Activated T-cell treated with anti-CD3 and anti-CD28 coated beads, Interleukin-2, amount 50 U/mL, for 4 hours (primary cell): ENCODE results near the gene KIR2DL4. TPM values are rescaled to one million over a fixed set of nuclear protein-coding genes. Genes with fewer than 3 reads are reported as not detected.

Experiments used
- total RNA-seq, 3 donors: library from RNA; stranded (reverse); gene quantifications; one replicate each; pipeline ENCODE4 v1.2.1, GENCODE V29; 2021

Gene KIR2DL4
- total RNA-seq, 3 donors from 2014 or later: not detected

Other genes with a start within 250 kb of the KIR2DL4 start
- not detected for gene LILRA2, start 229.8 kb upstream of the KIR2DL4 start, total RNA-seq
- not detected for gene LILRA1, start 210.0 kb upstream of the KIR2DL4 start, total RNA-seq
- gene LILRB1, start 173.1 kb upstream of the KIR2DL4 start, total RNA-seq: 1 to 10 TPM in 1 of 3 donors, under 1 TPM in 2; 0.37 to 1.1 (median 0.83) TPM
- under 1 TPM in 1 of 3 donors, not detected in 2; 0.22 TPM for gene LILRB4, start 140.6 kb upstream of the KIR2DL4 start, total RNA-seq
- gene KIR3DL3, start 79.2 kb upstream of the KIR2DL4 start, total RNA-seq: not detected
- under 1 TPM in 1 of 3 donors, not detected in 2; 0.37 TPM for gene KIR2DL3, start 65.1 kb upstream of the KIR2DL4 start, total RNA-seq
- not detected for gene KIR2DL1, start 33.8 kb upstream of the KIR2DL4 start, total RNA-seq
- gene KIR3DL1, start 12.9 kb downstream of the KIR2DL4 start, total RNA-seq: under 1 TPM in 2 of 3 donors, not detected in 1; 0.13 to 0.14 TPM
- gene KIR2DS4, start 29.1 kb downstream of the KIR2DL4 start, total RNA-seq: under 1 TPM in 2 of 3 donors, not detected in 1; 0.11 to 0.40 TPM
- gene KIR3DL2, start 46.8 kb downstream of the KIR2DL4 start, total RNA-seq: 1 to 10 TPM; 1.1 to 2.2 (median 1.7) TPM
- not detected for gene FCAR, start 70.6 kb downstream of the KIR2DL4 start, total RNA-seq
- gene NCR1, start 102.5 kb downstream of the KIR2DL4 start, total RNA-seq: under 1 TPM in 2 of 3 donors, not detected in 1; 0.65 to 0.82 TPM
- gene NLRP7, start 143.9 kb downstream of the KIR2DL4 start, total RNA-seq: not detected
- 1 to 10 TPM; 1.7 to 7.1 (median 3.5) TPM for gene NLRP2, start 162.8 kb downstream of the KIR2DL4 start, total RNA-seq
- gene GP6, start 234.7 kb downstream of the KIR2DL4 start, total RNA-seq: under 1 TPM in 2 of 3 donors, not detected in 1; 0.26 to 0.53 TPM